HG03066 (cell line): Measurements from ENCODE around the gene OR51I2.

Experiments used
- ATAC-seq: cut with Tn5 transposase; IDR thresholded peaks from one replicate; pipeline ENCODE4 v1.9.1; 2021; ENCODE audit warnings: low read depth; ENCODE audit not compliant: unreplicated experiment

OR51I2 gene

DNA sequence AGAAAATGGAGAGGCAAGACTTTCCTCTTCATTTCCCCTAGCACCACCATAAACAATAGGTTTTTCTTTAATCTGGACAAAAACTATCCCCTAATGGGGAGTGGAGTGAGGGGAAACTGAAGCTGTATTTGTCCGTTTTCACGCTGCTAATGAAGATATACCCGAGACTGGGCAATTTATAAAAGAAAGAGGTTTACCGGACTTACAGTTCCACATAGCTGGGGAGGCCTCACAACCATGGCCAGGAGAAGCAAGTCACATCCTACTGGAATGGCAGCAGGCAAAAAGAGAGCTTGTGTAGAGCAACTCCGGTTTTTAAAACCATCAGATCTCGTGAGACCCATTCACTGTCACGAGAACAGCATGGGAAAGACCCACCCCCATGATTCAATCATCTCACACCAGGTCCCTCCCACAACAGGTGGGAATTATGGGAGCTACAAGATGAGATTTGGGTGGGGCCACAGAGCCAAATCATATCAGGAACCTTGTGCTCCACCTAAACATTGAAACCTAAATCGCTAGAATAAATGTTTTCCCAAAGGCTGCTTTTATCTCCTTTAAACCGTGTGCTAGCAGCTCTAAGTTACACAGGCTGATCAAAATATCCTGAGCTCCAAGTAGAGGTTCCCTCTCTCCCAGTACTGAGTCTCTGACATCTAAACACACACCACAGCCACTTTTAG lies 56.4 kb downstream of the OR51I2 start:
- ATAC-seq: no peak
